GM10248 (cell line): Measurements from ENCODE around the gene PARP6.

ENCODE experiments used
- CTCF ChIA-PET: fragments of 300-600 bp; sonication (Branson Sonifier 250); formaldehyde crosslinking; extraction: SDS; loops from one replicate; lab custom pipeline; 2021; ENCODE audit warnings: antibody characterized with exemption; lab: Yijun Ruan, JAX
- POLR2A ChIA-PET: fragments of 350-650 bp; sonication (Branson Sonifier 250); formaldehyde crosslinking; extraction: SDS; loops from one replicate; lab custom pipeline; 2020; ENCODE audit warnings: antibody characterized with exemption; lab: Yijun Ruan, JAX
- DNase-seq: peaks from one replicate; pipeline ENCODE4 v3.0.0; 2012; ENCODE audit errors: extremely low spot score
- TF ChIP-seq, protein P1 (sequence below): IDR thresholded peaks from 2 replicates; pipeline ENCODE4 v1.5.1; 2012; ENCODE audit warnings: mild to moderate bottlenecking, low read depth; ENCODE audit errors: extremely low read depth, missing control alignments, control extremely low read depth

The PARP6 gene

DNA sequence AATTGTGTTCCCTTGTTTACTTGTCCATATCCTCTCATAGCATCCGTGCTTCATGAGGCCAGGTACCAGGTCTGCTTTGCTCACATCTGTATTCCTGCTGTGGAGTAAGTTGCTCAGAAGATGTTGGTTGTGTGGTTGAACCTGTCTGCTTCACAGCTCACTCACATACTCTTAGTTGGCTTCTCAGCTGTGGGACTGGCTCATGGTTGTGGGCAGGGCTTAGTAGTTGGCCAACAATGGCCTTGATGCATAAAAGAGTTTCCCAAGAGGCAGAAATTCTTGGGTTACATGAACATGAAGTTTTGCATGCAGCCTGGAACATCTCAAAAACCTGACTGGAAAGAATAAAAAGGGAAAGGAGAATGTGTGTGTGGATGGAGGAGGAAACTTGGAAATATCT, 30.6 kb upstream of the PARP6 start:
- ChIA-PET POLR2A (no interaction called here), CTCF (interaction anchor here (1.0 to 2.8 kb wide), 3 partner anchors 10 to 22 kb away, joined by 3 to 29 read pairs (median 4); no protein-coding TSS in a partner anchor)
- TF ChIP-seq, protein P1, sequence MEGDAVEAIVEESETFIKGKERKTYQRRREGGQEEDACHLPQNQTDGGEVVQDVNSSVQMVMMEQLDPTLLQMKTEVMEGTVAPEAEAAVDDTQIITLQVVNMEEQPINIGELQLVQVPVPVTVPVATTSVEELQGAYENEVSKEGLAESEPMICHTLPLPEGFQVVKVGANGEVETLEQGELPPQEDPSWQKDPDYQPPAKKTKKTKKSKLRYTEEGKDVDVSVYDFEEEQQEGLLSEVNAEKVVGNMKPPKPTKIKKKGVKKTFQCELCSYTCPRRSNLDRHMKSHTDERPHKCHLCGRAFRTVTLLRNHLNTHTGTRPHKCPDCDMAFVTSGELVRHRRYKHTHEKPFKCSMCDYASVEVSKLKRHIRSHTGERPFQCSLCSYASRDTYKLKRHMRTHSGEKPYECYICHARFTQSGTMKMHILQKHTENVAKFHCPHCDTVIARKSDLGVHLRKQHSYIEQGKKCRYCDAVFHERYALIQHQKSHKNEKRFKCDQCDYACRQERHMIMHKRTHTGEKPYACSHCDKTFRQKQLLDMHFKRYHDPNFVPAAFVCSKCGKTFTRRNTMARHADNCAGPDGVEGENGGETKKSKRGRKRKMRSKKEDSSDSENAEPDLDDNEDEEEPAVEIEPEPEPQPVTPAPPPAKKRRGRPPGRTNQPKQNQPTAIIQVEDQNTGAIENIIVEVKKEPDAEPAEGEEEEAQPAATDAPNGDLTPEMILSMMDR, result no peak
- DNase-seq, result no peak

DNA sequence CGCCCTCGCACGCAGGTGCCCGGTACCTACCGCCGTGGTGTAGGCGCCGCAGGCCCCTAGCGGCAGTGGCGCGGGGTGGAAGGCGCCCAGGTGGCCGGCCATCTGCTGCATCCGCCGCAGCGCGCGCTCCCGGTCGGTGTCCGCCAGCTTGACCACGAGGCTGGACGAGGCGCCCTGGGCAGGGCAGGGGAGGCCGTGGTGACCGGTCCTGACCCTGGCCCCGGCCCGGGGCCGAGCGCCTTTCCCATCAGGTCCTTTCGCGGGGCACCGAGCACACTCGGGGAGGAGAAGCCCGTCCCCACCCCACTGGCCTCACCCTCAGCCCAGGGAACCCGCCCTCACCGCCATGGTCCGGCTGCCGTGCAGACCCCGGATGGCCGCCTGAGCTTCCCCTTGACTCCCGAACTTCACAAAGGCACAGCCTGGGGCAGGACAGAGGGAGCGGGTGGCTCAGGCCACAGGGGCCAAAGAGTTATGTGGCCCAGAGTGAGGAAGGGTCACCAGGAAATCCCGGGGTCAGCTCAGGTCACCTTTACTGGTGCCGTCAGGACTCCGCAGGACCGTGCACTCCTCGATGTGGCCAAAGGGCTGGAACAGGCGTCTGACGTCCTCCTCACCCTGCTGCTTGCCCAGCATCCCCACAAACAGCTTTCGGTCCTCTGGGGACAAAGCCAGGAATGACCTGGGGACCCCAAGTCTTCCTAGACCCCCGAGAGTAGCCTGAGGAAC, 17.4 kb upstream of the PARP6 start:
- TF ChIP-seq, protein P1, result no peak
- ChIA-PET POLR2A (no interaction called here), CTCF (interaction anchor here (1.4 to 5.3 kb wide), 2 partner anchors 63 to 90 kb away, joined by 4 to 31 read pairs; no protein-coding TSS in a partner anchor)
- DNase-seq, result no peak

DNA sequence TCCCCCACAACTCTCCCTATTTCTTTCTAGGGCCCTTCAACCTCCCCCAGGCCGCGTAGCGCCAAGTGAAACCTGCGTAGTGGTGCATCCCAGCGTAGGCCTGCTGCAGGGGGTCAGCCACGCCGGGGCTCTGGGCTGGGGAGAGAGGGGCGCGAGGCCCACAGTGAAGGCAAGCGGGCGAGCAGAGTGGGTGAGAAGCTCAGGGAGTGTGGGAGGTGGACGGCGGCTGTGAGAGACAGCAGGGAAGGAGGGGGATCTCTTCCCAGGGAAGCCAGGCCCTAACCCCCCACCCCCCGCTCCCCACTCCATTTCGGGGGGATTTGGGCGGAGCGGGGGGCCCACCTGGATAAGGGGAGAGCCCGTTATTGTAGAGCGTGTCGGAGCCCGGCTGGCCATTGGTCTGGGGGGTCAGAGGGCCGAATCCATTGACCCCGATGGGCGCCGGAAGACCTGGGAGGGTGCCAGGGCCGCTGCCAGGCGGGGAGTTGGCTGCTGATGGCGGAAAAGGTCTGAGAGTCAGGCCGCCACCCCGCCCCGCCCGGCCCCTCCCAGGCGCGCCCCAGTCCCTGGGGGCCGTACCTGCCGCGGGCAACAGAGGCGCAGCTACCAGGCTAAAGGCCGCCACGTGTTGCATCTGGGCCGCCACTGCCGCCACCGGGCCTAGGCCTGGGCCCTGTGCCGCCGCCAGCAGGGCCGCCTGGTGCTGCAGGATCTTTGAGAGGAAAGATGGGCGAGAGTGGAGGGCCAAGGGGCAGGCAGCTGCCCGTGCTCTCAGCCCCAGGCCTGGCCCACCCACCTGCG, 16.6 kb upstream of the PARP6 start:
- TF ChIP-seq, protein P1, result no peak
- ChIA-PET CTCF (interaction anchor here (1.7 to 7.1 kb wide), 3 partner anchors 15 to 89 kb away, joined by 4 to 32 read pairs (median 31); no protein-coding TSS in a partner anchor), POLR2A (no interaction called here)
- DNase-seq, result no peak

DNA sequence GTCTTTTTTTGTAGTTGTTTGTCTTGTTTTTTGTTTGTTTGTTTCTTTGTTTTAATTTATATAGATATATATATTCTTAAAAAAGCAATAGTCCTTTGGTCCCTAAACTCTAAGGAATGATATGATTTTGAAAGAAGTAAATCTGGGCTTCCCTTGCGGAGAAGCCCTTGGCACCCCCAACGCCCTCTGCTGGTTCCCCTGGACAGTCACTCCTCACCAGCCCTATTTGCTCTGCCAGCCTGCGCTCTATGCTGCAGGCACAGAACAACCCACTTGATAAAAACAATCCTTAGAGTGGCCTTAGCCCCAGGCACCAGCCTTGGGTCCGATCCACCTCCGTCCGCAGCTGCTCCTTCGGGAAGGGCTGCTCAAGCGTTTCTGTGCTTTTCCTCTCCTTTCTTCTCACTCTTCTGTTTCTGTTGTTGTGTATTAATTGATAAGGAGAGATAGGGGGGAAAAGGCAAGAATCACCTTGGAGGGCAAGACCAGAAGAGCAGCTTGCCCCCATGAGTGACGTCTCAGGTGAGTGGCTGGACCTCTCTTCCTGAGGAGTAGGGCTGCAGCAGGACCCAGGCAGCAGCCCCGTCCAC, 13.7 kb upstream of the PARP6 start:
- TF ChIP-seq, protein P1, result peak; percentile 34
- DNase-seq, result no peak
- CTCF ChIA-PET, result interaction anchor here (0.9 to 7.1 kb wide), 6 partner anchors 12 to 86 kb away, joined by 3 to 32 read pairs (median 5); no protein-coding TSS in a partner anchor
- POLR2A ChIA-PET, result no interaction called here

DNA sequence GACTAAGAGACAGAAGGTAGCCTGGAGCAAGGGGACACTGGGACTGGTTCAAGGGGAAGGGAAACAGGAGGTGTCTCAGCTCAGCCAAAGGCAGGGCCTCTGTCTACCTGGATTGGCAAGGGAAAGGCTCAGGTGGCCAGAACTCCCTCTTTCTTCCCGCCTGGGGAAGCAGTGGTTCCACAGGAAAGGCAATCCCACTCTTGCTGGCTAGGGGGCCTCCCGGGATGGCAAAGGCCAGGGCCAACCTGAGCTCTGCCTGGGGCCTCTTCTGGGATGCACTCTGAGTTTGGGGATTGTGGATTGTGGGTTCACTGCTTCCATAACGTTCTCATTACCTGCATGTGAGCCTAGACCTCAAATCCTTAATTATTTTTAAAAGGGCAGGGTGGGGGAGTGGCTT, 13.0 kb upstream of the PARP6 start:
- POLR2A ChIA-PET, result no interaction called here
- CTCF ChIA-PET, result interaction anchor here (0.6 to 7.1 kb wide), 6 partner anchors 8 to 437 kb away, joined by 3 to 32 read pairs (median 4); no protein-coding TSS in a partner anchor
- DNase-seq, result no peak
- TF ChIP-seq, protein P1, result no peak

DNA sequence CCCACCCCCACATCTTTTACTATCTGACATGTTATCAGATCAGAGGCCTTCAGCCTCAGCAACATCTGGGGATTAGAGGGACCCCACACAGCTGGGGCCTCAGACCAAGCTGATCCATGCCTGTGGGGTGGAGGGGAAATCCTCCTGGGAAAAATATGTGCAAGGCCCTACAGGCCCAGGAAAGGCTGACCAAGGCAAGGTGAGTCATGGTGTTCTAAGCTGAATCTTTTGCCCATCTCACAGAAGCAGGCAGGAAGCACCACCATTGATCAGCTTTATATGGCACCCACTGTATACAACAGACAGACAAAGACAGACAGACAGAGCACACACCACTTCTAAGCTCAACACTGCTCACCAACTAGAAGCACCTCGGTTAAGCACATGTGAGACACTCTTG, 12.4 kb upstream of the PARP6 start:
- TF ChIP-seq, protein P1, result no peak

More for the DNA sequence above, 12.4 kb upstream of the PARP6 start:
- no peak for DNase-seq
- ChIA-PET POLR2A (no interaction called here), CTCF (interaction anchor here (0.6 to 7.1 kb wide), 7 partner anchors 8 to 438 kb away, joined by 3 to 32 read pairs (median 4); no protein-coding TSS in a partner anchor)
